K562 (cell line): ENCODE data around the gene COMP. TPM values are rescaled to one million over a fixed set of nuclear protein-coding genes. Genes with fewer than 3 reads are reported as not detected.
A peak's percentile ranks its signal among the peaks of the same experiment; 100 is the strongest.

Experiments used
- IFI16 ChIP-seq: fragments of 250-450 bp; sonication (Bioruptor Pico); IDR thresholded peaks from 2 replicates; pipeline ENCODE4 v2.1.2; 2022; ENCODE audit warnings: mild to moderate bottlenecking, inconsistent platforms
- NCOA1 ChIP-seq: fragments of 450-650 bp; IDR thresholded peaks from 2 replicates; pipeline ENCODE4 v1.6.1; 2016; ENCODE audit warnings: low read depth
- NFXL1 ChIP-seq: fragments of 450-650 bp; formaldehyde crosslinking; IDR thresholded peaks from 2 replicates; pipeline ENCODE4 v1.4.0; 2021; ENCODE audit warnings: mild to moderate bottlenecking
- REST ChIP-seq, 2 experiments: fragments of 450-650 bp; formaldehyde crosslinking in 1 of 2; IDR thresholded peaks; 2 replicates each; pipeline versions ENCODE4 v1.4.0 to v1.6.1; 2014 to 2020; ENCODE audit warnings: mild to moderate bottlenecking in 2 of 2, borderline replicate concordance in 1 of 2, low read depth in 1 of 2
- THRB ChIP-seq: fragments of 450-650 bp; formaldehyde crosslinking; conservative IDR thresholded peaks from 2 replicates; pipeline ENCODE4 v1.4.0; 2022; ENCODE audit warnings: mild to moderate bottlenecking, missing genetic modification characterization
- ZNF174 ChIP-seq: fragments of 250-450 bp; sonication (Bioruptor Pico); IDR thresholded peaks from 2 replicates; pipeline ENCODE4 v1.4.0; 2020; ENCODE audit warnings: mild to moderate bottlenecking
- polyA plus RNA-seq, 8 experiments: library from polyadenylated mRNA; depleted of rRNA in 4 of 8; stranded (reverse) in 5 of 8; unstranded in 3 of 8; fragments of >200 nt; fragmentation: Nextera tagmentation in 2 of 8; fragmentation: Illumina TruSeq in 1 of 8; extraction: Ambion mirVana in 2 of 8; extraction: Trizol in 1 of 8; gene quantifications; 2 replicates each; pipeline versions ENCODE4 v1.2.1 to v1.2.3, GENCODE V29; 2011 to 2014; ENCODE audit warnings: inconsistent platforms in 1 of 8, missing spikeins in 1 of 8
- total RNA-seq, 7 experiments: library from RNA; depleted of rRNA in 6 of 7; stranded (reverse); fragments of >200 nt in 6 of 7; fragmentation: Illumina TruSeq in 2 of 7; extraction: Trizol in 2 of 7; gene quantifications; 2 replicates each; pipeline versions ENCODE4 v1.2.1 to v1.2.3, GENCODE V29; 2011 to 2021; ENCODE audit warnings: low replicate concordance in 1 of 7

The COMP gene
- total and polyA plus RNA-seq, 9 of the 15 experiments (the other 6 are each of a cell fraction or from before 2014, with no cell fraction given), result 0.07 TPM; not detected in 8

- TF ChIP-seq REST (IDR thresholded peaks at IDR 0.05; ENCODE audit: borderline replicate concordance) (peak; percentile 53; the same call in 1 of the 2 replicates), REST (CRISPR knock-in tag; IDR thresholded peaks at IDR 0.05; ENCODE audit: low read depth) (no peak), IFI16 (CRISPR knock-in tag) (no peak), NFXL1 (CRISPR knock-in tag) (no peak), NCOA1 (no peak), THRB (CRISPR knock-in tag) (no peak), ZNF174 (CRISPR knock-in tag) (no peak)
- TF ChIP-seq, all 486 proteins: peak for 8
Observed at GRCh38 chr19:18771328-18772242, 19.5 kb downstream of the COMP start (continued).
